MM.1S (cell line): ENCODE measurements around the gene TLCD1.

Source experiments
- DNase-seq: peaks from one replicate; pipeline ENCODE4 v3.0.0-alpha.2; 2015
- H2AFZ ChIP-seq: fragments of 300-600 bp; sonication (generic); 2 replicates; pipeline ENCODE4 v1.6.0; 2016; ENCODE audit warnings: antibody characterized with exemption, low read length
- H3F3A ChIP-seq: fragments of 300-600 bp; sonication (generic); 2 replicates; pipeline ENCODE4 v1.6.1; 2016; ENCODE audit warnings: mild to moderate bottlenecking, antibody characterized with exemption, low read length, moderate library complexity, mixed read lengths; ENCODE audit not compliant: insufficient read depth
- H3K27ac ChIP-seq: fragments of 300-600 bp; sonication (generic); 2 replicates; pipeline ENCODE4 v1.5.1; 2016; ENCODE audit warnings: mild to moderate bottlenecking, low read length
- H3K27me3 ChIP-seq: fragments of 300-600 bp; sonication (generic); replicated peaks from 2 replicates; pipeline ENCODE4 v1.6.0; 2016; ENCODE audit warnings: low read length; ENCODE audit not compliant: insufficient read depth
- H3K36me3 ChIP-seq: fragments of 300-600 bp; sonication (generic); replicated peaks from 2 replicates; pipeline ENCODE4 v1.6.1; 2016; ENCODE audit warnings: mild to moderate bottlenecking, low read length, mixed read lengths; ENCODE audit not compliant: insufficient read depth
- H3K4me1 ChIP-seq: fragments of 300-600 bp; sonication (generic); 2 replicates; pipeline ENCODE4 v1.6.1; 2016; ENCODE audit warnings: low read length, mixed read lengths
- H3K4me2 ChIP-seq: fragments of 300-600 bp; sonication (generic); 2 replicates; pipeline ENCODE4 v1.6.0; 2016; ENCODE audit warnings: low read depth, low read length
- H3K4me3 ChIP-seq: fragments of 300-600 bp; sonication (generic); 2 replicates; pipeline ENCODE4 v1.5.1; 2016; ENCODE audit warnings: low read length, mixed read lengths
- H3K79me2 ChIP-seq: fragments of 300-600 bp; sonication (generic); 2 replicates; pipeline ENCODE4 v1.6.1; 2016; ENCODE audit warnings: mixed run types, low read length, mixed read lengths
- H3K9ac ChIP-seq: fragments of 300-600 bp; sonication (generic); 2 replicates; pipeline ENCODE4 v1.6.1; 2016; ENCODE audit warnings: low read length, mixed read lengths
- H3K9me2 ChIP-seq: fragments of 300-600 bp; sonication (generic); replicated peaks from 2 replicates; pipeline ENCODE4 v1.6.1; 2016; ENCODE audit warnings: mild to moderate bottlenecking, low read length, mixed read lengths; ENCODE audit not compliant: insufficient read depth
- H3K9me3 ChIP-seq: fragments of 300-600 bp; sonication (generic); replicated peaks from 2 replicates; pipeline ENCODE4 v1.6.1; 2016; ENCODE audit warnings: mild to moderate bottlenecking, low read length, mixed read lengths; ENCODE audit not compliant: insufficient read depth
- H4K20me1 ChIP-seq: fragments of 300-600 bp; sonication (generic); 2 replicates; pipeline ENCODE4 v1.6.1; 2016; ENCODE audit warnings: mild to moderate bottlenecking, low read length, moderate library complexity, mixed read lengths; ENCODE audit not compliant: insufficient read depth
- EZH2 ChIP-seq: fragments of 300-600 bp; sonication (generic); optimal IDR thresholded peaks from 2 replicates; pipeline ENCODE3; 2017; ENCODE audit warnings: low read depth, mild to moderate bottlenecking, antibody characterized with exemption, low read length, mixed read lengths
- EZH2phosphoT487 ChIP-seq: fragments of 300-600 bp; sonication (generic); IDR thresholded peaks from 2 replicates; pipeline ENCODE4 v1.6.1; 2018; ENCODE audit warnings: antibody characterized with exemption, low read length
- TF ChIP-seq, protein P1 (sequence below): fragments of 300-600 bp; sonication (generic); IDR thresholded peaks from 2 replicates; pipeline ENCODE4 v1.5.1; 2016; ENCODE audit warnings: antibody characterized with exemption, low read length, mixed read lengths

Gene TLCD1

DNA sequence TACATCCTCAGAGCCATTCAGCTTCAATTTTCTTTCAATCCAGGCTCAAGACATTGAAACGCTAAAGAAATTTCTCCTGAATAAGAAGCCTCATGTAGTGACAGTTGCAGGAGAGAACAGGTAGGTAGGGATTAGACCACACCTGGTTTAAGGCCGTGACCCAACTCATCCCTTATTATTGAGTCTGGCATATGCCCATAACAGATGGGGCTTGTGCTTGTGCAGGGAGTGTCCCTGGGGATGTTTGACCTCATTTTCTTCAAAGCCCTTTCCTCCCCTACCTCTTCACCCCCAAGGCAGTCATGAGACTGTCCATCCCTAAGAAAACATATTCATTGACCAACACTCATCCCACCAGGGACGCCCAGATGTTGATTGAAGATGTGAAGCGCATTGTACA is 39.7 kb downstream of the TLCD1 start:
- Histone ChIP-seq H3K27ac (no peak overlapping the region), H3K36me3 (peaks cover 34% of the 10 kb centered on the region)
- TF ChIP-seq EZH2phosphoT487 = no peak
- TF ChIP-seq, protein P1, sequence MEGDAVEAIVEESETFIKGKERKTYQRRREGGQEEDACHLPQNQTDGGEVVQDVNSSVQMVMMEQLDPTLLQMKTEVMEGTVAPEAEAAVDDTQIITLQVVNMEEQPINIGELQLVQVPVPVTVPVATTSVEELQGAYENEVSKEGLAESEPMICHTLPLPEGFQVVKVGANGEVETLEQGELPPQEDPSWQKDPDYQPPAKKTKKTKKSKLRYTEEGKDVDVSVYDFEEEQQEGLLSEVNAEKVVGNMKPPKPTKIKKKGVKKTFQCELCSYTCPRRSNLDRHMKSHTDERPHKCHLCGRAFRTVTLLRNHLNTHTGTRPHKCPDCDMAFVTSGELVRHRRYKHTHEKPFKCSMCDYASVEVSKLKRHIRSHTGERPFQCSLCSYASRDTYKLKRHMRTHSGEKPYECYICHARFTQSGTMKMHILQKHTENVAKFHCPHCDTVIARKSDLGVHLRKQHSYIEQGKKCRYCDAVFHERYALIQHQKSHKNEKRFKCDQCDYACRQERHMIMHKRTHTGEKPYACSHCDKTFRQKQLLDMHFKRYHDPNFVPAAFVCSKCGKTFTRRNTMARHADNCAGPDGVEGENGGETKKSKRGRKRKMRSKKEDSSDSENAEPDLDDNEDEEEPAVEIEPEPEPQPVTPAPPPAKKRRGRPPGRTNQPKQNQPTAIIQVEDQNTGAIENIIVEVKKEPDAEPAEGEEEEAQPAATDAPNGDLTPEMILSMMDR = no peak
- no peak for TF ChIP-seq EZH2

DNA sequence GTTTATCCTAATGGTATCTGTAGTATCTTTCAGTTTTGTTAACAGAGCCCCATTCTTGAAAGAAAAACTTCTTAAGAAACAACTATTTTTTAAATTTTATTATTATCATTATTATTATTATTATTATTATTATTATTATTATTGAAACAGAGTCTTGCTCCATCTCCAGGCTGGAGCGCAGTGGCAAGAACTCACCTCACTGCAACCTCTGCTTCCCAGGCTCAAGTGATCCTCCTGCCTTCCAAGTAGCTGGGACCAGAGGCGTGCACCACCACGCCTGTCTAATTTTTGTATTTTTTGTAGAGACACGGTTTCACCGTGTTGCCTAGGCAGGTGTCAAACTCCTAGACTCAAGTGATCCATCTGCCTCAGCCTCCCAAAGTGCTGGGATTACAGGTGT is 40.7 kb downstream of the TLCD1 start:
- no peak overlapping the region for H2AFZ ChIP-seq
- H3K27me3 ChIP-seq = no peaks in the 10 kb centered on the region
- no peaks in the 10 kb centered on the region for H3K9me2 ChIP-seq
- H3K4me1 ChIP-seq = no peaks in the 10 kb centered on the region
- H3K36me3 ChIP-seq = peaks cover 33% of the 10 kb centered on the region
- TF ChIP-seq EZH2 (no peak), EZH2phosphoT487 (no peak)
- TF ChIP-seq, protein P1 = no peak
- no peak overlapping the region for H3K9ac ChIP-seq
- H3K4me2 ChIP-seq = no peak overlapping the region
- no peaks in the 10 kb centered on the region for H4K20me1 ChIP-seq
- no peak for DNase-seq
- no peaks in the 10 kb centered on the region for H3K9me3 ChIP-seq
- no peak overlapping the region for H3K4me3 ChIP-seq
- H3F3A ChIP-seq = no peaks in the 10 kb centered on the region
- no peak overlapping the region for H3K27ac ChIP-seq
- H3K79me2 ChIP-seq = no peaks in the 10 kb centered on the region

More for the DNA sequence above, 39.7 kb downstream of the TLCD1 start:
- Histone ChIP-seq H3K4me3 (no peak overlapping the region), H3K4me2 (no peak overlapping the region), H3K27me3 (no peaks in the 10 kb centered on the region), H4K20me1 (no peaks in the 10 kb centered on the region), H3K79me2 (no peaks in the 10 kb centered on the region), H3K9me2 (no peaks in the 10 kb centered on the region), H3K4me1 (no peaks in the 10 kb centered on the region), H3F3A (no peaks in the 10 kb centered on the region), H2AFZ (no peak overlapping the region), H3K9ac (no peak overlapping the region), H3K9me3 (no peaks in the 10 kb centered on the region)
- no peak for DNase-seq

DNA sequence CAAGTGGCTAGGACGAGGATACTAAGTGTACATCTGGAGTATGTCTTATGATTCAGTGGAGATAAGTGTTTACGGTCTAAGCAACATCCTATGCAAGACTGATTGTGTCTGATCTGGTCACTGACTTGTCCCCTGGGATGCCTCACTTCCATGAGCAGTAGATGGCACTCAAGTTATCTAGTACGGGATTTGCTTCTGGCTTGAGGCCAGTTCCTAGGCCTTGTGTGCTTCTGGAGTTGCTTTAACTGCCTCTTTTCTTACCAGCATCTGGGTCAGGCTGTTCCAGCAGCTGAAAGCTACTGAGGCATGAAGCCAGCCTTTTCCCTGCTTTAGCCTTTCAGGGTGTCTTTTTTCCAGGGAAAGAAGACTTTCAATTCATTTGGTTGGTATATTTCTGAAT is 41.1 kb downstream of the TLCD1 start:
- no peak for DNase-seq
- no peaks in the 10 kb centered on the region for H3K9me3 ChIP-seq
- no peak overlapping the region for H3K9ac ChIP-seq
- H3F3A ChIP-seq = no peaks in the 10 kb centered on the region
- no peaks in the 10 kb centered on the region for H4K20me1 ChIP-seq
- H3K4me3 ChIP-seq = no peak overlapping the region
- H3K4me2 ChIP-seq = no peak overlapping the region
- no peak overlapping the region for H3K27ac ChIP-seq
- no peak overlapping the region for H2AFZ ChIP-seq
- peaks cover 29% of the 10 kb centered on the region for H3K36me3 ChIP-seq
- no peaks in the 10 kb centered on the region for H3K4me1 ChIP-seq
- TF ChIP-seq, protein P1 = no peak
- no peak for TF ChIP-seq EZH2phosphoT487
- TF ChIP-seq EZH2 = no peak
- H3K9me2 ChIP-seq = no peaks in the 10 kb centered on the region
- no peaks in the 10 kb centered on the region for H3K27me3 ChIP-seq
- no peaks in the 10 kb centered on the region for H3K79me2 ChIP-seq
